ENCODE results near the gene PPP1R13B.

Gene PPP1R13B

DNA sequence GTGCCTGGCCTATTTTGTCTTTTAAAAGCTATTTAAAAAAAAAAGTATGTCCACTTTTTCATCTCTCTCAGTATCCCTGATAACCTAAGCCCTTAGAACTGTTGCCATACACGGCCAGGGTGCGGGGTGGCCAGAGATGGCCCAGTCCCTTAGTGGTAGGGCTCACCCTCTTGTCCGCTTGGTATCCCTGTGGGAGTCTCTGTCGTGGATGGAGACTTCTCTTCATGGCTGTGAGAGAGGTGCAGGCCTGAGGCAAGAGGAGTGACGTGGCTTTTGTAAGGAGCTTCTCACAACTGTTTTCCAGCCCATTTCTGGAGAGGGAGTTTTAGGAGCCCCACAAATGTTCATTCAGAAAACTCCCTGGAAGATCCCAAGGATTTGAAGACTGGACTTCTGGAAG is 158.9 kb downstream of the PPP1R13B start:
- no peak for FAIRE-seq
- no peak for TF ChIP-seq POLR2A (IDR thresholded peaks at IDR 0.05; ENCODE audit: low read depth, low read length)
- no peak for DNase-seq (ENCODE audit: insufficient read length, low spot score)

DNA sequence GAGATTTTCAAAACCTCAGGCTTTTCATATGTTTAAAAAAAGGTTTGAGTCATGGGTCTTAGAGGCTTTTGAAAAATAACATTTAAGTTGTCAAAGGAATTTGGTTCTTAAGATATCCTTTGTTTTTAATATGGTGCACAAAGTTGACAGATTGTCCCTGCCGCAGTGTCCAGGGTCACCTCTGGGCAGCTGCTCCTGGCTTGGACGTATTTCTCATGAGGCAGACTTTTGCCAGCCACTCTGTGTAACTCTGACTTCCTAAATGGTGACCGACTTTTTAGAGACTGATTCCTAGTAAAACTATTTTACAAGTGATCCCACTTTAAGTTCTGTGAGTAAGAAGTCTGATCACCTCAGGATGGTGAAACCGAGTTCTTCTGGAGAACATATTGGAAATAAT is 159.7 kb downstream of the PPP1R13B start:
- FAIRE-seq (no peak), DNase-seq (ENCODE audit: insufficient read length, low spot score) (no peak)

DNA sequence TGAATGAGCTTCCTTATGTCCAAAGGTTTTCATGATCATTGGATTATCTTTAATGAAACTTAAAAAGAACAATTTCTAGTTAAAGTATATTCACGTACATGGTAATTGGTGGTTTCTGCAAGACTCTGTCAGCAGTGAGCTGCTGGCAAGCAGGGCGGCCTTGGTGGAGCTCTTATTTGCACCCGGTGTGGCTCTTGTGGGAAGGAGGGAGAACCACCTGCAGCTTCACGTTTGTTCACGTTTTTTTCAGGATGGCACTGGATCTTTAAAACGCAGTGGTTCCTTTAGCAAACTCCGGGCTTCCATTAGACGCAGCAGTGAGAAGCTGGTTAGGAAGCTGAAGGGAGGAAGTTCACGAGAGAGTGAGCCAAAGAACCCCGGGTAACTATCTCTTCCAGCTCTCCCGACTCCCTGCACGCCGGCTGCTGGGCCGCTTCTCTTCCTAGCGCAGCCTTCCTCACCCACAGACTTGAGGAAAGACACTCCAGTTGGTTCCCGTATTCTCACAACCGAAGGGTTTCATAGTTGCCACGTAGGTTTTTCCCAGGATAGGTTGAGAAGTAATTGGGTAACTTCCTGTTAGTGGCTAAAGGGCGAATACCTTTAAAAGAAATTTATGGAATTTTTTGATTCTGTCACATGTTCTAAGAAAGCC is 160.4 kb downstream of the PPP1R13B start:
- TF ChIP-seq POLR2A (IDR thresholded peaks at IDR 0.05; ENCODE audit: low read depth, low read length) = no peak
- no peak for DNase-seq (ENCODE audit: insufficient read length, low spot score)
- no peak for FAIRE-seq

More for the DNA sequence above, 159.7 kb downstream of the PPP1R13B start:
- no peak for TF ChIP-seq POLR2A (IDR thresholded peaks at IDR 0.05; ENCODE audit: low read depth, low read length)

DNA sequence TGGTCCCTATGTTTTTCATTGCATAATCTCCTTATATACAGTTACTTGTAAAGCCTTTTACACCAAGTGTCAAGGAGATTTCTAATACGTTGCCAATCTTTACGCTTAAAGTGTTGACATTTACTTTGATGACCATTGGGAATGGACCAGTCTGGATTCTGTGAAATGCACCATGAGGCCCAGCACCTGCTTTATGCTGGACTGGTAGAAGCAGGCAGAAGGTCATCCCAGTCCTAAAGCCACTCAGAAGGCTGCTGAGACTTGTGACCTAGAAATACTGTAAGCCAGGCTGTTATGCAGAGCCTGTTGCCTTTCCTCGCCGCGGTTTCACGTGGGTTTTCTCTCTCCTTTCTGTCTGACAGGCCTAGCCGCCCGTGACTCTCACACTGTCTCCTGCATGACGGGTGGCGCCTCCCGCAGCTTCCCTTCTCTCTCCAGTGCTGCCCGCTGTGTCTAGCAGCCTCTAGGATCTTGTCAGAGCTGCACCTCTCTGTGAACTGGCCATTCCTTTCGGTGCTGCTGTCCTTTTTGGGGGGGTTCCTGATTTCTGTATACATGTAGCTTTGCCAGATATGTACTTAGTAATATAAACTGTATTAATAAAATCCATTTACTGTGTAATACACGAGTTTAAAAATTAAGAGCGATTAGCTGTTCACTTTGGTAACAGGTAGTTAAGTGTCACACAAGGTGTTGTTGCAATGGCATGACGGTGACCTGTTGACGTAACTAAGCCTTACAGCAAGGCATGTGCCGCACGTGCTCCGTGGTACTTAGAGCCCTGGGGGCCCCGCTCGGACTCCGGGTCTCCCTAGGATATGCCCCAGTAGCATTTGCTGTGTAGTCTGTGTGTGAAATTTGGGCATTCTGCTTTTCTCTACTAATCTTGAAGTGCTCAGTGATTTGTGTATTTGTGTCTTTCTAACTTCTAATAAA is 161.8 kb downstream of the PPP1R13B start:
- FAIRE-seq (no peak), DNase-seq (ENCODE audit: insufficient read length, low spot score) (no peak)

DNA sequence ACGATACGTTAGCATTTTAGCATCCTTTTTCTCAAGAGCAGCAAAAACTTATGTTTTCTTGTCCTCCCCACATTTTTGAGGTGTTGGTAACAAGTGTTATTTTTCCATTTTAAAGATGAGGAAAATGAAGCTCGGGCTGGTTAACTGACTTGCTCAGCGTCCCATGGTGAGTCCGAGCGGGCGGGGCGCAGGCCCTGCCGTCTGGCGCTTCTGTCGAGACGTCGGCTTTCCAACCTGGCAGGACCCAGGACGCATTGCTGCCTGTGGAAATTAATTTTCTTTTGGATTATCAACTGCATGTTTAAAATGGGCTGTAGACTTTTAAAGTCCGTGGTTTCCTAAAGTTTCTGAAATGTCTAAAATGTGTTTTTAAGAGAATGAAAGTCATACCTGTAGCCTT is 162.5 kb downstream of the PPP1R13B start:
- no peak for TF ChIP-seq POLR2A (IDR thresholded peaks at IDR 0.05; ENCODE audit: low read depth, low read length)
- FAIRE-seq (no peak), DNase-seq (ENCODE audit: insufficient read length, low spot score) (no peak)

More for the DNA sequence above, 161.8 kb downstream of the PPP1R13B start:
- TF ChIP-seq POLR2A (IDR thresholded peaks at IDR 0.05; ENCODE audit: low read depth, low read length) = no peak

DNA sequence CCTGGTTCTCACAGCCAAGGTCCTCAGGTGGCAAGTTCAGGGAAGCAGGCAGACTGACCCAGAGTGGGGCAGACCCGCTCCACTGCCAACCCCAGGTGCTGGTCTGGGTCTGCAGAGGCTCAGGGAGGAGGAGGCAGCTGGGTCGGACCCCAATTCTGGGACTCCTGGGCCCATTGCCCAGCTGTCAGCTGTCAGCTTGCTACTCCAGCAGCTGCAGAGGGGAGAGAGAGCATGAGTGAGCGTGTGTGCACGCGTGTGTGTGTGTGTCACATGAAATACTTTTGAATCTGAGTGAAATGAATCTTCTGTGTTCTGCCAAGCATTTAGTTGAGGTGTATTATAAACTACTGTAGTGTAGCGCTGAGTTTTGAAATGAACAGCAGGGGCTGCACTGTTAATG is 162.9 kb downstream of the PPP1R13B start:
- TF ChIP-seq POLR2A (IDR thresholded peaks at IDR 0.05; ENCODE audit: low read depth, low read length) = no peak
- DNase-seq (ENCODE audit: insufficient read length, low spot score) (no peak), FAIRE-seq (no peak)
